Fibroblast of skin of scalp (primary cell): ENCODE measurements around the gene P2RX6.
"Not testable (repeated sequence)": the region's sequence is repeated elsewhere in the genome, so short reads cannot be mapped to it uniquely, and the experiment has no call there.

ENCODE experiments used
- DNase-seq: peaks from one replicate; pipeline ENCODE4 v3.0.0-alpha.2; 2013

Gene P2RX6

GRCh38 chr22:20994902-20995241 is 20.1 kb upstream of the P2RX6 start:
- DNase-seq, result no peak

DNA sequence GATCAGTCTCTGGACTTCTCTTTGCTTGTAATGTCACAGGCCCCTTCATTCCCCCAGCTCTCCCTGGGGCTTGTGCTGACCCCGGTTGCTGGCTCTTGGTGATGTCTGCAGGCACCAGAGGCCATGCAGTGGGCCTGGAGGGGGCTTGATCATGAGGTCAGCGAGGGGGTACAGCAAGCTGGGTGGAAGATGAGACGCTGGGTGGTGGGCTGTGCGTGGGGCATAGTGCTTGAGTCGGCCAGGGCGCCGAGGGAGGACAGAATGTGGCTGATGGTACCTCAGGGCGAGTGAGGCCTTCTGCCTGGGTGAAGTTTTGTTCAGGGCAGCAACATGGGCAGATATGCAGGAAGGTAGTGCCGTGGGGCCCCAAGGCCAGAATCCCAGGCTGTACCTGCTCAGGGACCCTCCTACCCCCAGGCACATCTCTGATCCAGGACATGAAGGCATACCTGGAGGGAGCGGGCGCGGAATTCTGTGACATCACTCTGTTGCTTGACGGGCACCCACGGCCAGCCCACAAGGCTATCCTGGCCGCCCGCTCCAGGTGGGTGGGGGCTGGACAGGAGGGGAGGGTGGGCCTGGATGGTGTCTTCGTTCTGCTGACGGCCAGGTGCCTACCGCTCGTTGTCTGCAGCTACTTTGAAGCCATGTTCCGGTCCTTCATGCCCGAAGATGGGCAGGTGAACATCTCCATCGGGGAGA is 19.5 kb upstream of the P2RX6 start:
- no peak for DNase-seq

- DNase-seq, result no peak
These were observed 18.9 kb upstream of the P2RX6 start for GRCh38 chr22:20996031-20996410.

GRCh38 chr22:20996598-20997535 is 18.1 kb upstream of the P2RX6 start:
- no peak for DNase-seq

- DNase-seq, result no peak
These were observed 17.3 kb upstream of the P2RX6 start for GRCh38 chr22:20997536-20998257.

DNA sequence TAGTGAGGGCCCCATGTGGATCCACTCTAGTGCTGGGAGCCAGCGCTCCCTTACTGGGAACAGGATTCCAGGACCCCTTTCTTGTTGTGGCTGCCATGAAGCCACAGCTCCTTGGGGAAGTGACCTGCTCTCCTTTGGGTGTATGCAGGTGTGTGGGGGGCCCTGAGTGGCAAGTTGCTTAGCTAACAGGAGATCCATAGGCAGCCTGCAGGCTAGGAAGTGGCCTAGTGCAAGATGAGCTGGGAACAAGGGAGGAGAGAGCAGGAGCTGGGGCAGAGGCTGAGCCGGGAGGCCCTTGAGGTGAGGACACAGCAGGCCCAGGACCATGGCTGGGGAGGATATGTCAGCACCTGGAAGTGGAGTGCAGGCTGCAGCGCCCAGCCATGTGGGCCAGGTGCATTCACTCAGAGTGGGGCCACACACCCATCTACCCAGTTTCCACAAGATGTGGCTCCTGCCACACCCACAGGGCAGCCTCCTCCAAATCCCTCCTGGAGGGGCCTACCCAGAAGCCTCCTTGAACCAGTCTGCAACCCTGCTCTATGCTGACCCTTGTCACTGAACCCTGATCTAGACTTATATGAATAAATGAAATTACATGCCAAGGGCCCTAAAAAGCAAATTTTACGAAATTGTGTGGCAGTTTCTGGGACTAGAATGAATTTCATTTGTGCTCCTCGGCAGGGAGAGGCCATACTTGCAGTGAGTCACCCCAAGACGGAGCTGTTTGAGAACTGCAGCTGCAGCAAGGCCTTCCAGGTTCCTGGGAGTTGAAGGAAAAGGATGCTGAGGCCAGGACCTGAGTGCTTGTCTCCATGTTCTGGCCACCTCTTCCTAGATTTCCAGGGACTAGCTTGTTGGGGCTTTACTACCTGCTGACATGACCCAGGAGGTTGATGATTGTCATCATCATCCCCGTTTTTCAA is 16.3 kb upstream of the P2RX6 start:
- no peak for DNase-seq

- no peak for DNase-seq
These were observed 15.4 kb upstream of the P2RX6 start for GRCh38 chr22:20999350-21000206.

DNA sequence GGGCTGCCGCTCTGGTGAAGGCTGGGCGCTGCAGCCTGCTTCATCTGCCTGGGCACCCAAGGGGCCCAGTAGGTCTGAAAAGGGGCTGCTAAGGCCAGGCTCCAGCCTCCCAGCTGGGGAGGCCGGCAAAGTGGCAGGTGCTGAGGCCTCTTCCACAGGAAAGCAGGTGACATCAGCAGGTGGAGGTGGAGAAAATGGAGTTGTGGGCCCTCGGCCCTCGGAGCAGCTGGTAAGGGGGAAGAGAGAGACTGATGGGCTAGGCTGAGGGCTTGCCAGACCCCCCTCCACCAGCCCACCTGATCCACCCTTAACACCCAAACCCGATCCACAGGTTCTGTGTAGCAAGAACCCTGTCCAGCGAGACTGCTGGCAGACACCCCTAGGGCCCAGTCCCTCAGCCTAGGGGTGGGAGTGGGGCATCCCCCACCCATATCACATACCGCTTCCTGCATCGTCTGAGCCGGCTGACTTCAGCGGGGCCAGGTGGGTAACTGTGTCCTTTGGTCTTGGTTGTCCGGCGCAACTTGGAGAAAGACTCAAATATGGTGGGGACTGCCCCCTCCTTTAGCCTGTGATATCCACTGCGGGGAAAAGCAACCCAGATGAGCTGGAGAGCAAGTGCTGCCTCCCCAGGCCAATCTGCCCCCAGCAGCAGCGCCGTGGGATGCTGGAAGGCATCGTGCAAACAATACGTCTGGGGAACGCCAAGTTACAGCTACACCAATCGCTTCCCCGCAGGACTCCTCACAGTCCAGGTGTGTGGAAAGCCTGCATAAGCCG is 14.6 kb upstream of the P2RX6 start:
- DNase-seq, result no peak

DNA sequence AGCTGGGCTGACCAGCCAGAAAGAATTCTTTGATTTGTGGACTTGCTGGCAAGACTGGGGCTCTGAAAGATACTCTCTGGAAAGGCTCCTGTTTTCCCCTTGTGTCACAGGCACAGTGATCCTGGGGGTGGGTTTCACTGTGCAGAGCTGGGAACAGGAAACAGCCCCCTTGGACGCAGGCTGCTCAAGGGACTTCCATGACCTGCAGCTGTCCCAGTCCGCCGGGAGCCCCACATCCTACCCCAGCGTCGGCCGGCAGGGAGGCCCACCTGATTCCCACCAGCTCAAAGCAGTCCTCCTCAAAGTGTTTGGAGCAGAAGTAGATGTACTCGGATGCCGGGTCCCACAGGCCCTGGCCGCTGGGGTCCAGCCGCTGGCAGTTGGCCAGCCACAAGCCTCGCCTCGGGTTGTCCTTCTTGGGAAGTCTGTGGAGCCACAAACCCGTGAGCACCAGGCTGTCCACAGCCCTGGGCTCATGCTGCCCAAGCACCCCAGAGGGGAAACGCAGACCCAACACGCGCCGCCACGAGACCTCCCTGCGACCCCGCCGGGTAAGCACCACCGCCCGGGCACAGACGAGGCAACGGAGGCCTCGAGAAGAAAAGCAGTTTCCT is 13.9 kb upstream of the P2RX6 start:
- DNase-seq, result no peak

DNA sequence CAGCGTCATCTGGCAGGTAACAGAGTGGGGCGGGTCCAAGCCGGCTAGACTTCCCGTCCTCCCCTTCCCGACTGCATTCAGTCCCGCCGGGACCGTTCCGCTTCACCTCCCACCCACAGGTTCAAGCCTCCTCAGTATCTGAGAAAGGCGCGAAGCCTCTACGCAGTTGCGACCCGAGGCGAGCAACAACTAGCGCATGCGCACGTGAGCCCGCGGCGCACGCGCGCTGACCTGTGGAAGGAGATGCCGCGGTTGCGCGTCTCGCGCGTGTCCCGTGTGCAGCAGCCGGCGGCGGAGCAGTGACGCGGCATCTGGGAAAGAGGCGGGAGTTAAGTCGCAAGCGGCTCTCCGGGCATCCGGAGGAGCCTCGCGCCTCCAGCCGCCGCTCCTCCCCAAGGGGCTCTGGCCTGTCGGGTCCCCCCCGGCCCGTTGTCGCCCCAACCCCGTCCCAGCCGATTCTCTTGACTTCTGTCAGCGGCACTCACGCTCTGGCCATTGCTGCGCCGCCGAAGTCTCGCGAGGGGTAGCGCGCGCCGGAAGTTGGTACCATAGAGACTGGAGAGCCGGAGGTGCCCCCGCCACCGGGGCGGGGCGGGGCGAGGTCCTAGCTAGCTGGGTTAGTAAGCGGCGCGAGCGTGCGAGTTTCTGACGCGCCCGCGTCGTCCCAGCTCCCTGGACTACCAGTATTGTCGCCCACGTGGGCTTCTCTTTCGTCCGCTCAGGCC is 13.2 kb upstream of the P2RX6 start, which contains the start of gene THAP7:
THAP7 (minus strand) TSS at position 518 of the 725 bp plus-strand sequence; CDS start at position 311, 207 bp downstream.
- DNase-seq, result peak; percentile 95

GRCh38 chr22:21003782-21004181 is 11.2 kb upstream of the P2RX6 start:
- DNase-seq, result no peak

DNA sequence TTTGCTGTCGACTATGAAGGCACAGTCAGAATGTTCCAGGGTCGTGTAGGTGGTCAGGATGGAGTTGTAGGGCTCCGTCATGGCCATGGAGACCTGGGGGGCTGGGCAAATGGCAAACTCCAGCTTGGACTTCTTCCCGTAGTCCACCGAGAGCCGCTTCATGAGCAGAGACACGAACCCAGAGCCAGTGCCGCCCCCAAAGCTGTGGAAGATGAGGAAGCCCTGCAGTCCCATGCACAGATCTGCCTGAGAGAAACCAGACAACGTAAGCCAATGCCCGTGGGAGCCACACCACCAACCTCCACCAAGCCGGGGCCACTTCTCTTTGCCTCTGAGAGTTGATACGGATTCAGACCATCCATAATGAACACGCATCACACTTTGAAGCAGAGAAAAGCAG is 5.8 kb upstream of the P2RX6 start:
- DNase-seq, result not testable (repeated sequence)

DNA sequence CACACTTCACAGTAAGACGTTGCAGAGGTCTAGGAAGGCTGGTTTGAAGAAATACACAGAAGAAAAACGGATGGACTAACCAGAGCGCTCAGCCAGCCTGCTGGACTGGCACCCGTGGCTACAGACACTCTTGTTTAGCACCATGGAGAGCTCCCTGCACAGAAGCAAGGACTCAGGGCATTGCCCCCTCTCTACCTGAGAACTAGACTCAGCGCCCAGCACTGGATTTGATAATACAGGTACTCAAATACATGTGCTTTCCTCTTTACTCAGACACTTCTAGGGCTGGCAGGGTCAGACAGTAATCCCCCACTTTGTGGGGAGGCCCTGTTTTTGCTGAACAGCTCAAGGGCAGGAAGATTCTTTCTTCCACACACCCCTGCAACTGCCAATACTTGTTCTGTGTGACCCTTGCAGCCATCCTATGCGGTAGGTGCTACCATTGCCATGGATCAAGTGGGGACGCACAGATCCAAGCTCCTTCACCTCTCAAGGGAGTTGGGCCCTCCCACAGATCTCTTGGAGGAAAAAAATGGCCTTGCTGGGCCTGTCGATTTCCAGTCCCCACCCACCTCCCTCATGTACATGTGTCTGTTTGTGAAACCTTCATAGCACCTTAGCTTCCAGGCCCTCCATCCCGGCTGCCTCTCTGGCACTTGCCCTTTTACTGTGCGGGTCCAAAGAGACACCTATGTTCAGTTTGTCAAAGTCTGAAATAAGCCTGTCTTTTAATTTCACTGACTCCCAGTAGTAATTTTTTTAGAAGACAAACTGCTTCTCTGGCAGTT is 5.1 kb upstream of the P2RX6 start:
- peak; percentile 55 for DNase-seq

- no peak for DNase-seq
These were observed 4.4 kb upstream of the P2RX6 start for GRCh38 chr22:21010426-21011113.

GRCh38 chr22:21012446-21013407 is 2.2 kb upstream of the P2RX6 start:
- no peak for DNase-seq

- no peak for DNase-seq
These were observed 1.2 kb upstream of the P2RX6 start for GRCh38 chr22:21013657-21014201.
